MV-4-11 (cell line): ENCODE results near the gene CASP9.
"Not testable (repeated sequence)": the region's sequence is repeated elsewhere in the genome, so short reads cannot be mapped to it uniquely, and the experiment has no call there.

Experiments
- DNase-seq: peaks from one replicate; lab custom pipeline; 2025; lab: John Stamatoyannopoulos, UW

Gene CASP9

GRCh38 chr1:15500184-15501178 is 23.5 kb downstream of the CASP9 start:
- DNase-seq, result no peak

- no peak for DNase-seq
Measured at GRCh38 chr1:15493869-15494390, 30.1 kb downstream of the CASP9 start.

DNA sequence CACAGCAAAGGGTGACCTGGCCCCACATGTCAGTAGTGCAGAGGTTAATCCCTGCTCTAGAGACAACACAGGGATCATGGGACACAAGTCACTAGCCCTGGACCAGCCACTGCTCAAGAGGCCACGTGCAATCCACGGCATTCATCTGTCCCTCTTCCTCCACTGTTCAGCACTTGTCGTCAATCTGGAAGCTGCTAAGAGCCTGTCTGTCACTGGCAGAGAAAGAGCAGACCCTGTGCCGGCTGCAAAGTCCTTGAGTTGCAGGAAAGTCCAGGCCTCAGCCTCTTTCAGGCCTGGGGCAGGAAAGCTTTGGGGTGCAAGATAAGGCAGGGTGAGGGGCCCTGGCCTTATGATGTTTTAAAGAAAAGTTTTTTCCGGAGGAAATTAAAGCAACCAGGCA is 31.4 kb downstream of the CASP9 start:
- DNase-seq, result no peak

DNA sequence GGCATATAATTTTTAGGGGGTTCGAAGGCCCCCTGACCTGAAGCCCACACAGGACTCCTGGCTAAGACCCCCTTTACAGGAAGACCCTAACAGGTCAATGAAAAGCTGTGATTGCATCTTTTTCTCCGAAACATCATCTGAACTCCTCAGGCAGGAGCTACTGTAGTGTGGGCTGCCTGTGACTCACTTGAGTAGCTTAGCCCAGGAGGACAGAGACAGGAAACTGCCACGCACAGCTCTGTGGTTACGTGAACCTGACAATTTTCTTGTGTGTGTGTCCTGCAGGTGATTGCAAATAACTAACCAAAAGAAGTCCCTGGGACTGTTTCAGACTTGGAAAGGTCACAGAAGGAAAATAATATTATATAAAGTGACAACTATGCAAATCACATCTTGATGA is 33.0 kb downstream of the CASP9 start:
- DNase-seq, result not testable (repeated sequence)

DNA sequence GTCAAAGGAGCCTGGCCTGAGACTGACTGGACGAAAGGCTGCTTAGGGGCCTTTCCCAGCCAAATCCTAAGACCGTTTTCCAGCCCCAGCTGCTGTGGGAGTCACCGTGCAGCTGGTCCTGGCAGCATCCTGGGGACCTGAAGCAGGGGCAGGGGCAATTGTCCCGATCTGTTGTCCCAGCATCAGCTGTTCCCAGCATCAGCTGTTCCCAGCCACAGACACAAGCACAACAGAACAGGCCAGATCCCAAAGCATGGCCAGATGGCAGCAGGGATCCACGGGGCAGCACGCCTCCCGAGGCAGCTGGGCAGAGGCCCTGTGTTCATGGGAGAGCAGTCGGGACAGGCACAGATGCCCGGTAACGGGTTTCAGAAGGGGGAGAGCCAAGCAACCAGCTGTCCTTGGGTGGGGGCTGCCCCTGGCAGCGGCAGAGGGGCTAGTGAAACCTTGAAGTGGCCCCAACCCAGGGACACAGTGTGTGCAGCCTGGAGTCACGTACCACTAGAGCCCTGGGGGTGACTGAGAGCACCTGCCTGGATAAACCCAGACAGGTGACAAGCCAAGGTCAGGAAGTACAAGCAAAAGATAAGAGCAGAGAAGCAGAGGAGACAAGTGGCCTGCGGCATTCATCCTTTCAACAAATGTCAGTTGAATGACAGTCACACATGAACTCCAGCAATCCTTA is 34.8 kb downstream of the CASP9 start:
- DNase-seq, result no peak

DNA sequence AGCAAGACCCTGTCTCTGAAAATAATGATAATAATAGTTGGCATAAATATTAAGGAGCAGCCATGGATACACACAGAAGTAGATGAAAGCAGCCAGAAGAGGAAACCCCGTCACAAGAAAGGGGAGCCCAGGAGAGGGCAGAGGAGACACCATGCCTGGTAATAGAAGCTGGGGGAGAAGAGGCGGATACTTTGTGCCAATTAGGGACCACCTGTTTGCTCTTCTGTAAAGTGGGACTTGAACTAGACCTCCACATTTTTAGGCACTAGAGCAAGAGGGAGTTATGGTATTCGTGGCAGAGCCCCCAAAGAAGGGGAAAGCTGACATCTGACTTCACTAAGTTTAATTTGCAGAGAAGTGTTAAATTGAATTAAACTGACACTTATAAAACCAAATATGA is 35.6 kb downstream of the CASP9 start:
- no peak for DNase-seq

DNA sequence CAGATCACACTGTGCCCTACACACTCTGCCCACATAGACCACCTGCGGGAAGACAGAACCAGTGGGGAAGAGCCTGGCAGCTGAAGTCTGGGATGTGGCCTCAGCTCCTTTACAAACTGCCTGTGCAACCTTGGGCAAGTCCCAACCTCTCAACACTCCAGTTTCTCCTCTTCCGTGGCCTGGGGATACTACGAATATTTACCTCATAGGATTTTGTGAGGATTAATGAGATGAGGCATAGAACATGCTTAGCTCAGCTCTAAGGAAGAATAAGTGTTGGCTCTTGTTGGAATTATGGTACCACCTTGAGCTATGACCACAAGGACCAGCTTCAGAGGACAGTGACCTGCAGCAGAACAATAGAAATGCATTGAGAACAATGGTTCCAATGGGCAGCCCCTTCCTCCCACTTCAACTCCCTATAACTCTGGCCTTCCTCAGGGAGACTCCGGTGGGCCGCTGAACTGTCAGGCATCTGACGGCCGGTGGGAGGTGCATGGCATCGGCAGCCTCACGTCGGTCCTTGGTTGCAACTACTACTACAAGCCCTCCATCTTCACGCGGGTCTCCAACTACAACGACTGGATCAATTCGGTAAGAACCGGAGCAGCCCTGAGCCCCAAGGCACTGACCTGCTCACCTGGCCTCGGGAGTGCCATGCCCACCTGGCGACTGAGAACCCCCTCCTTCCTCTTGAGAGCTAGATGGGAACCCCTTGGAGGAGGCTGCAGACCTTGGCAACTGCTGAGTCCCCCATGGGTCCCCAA is 37.0 kb downstream of the CASP9 start:
- DNase-seq, result not testable (repeated sequence)

DNA sequence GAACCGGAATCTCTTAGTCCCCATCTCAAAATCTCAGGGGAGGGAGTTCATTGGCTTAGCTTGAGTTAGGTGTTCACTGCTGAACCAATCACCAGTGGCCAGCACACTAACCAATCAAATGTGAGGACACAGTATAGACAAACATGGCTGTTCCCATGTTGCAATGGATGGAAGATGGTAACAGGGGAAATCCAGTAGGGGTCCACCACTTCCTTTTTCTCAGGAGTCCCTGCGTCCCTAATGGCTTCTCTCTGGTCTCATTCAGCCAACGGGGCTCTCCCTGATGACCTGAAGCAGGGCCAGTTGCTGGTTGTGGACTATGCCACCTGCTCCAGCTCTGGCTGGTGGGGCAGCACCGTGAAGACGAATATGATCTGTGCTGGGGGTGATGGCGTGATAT is 38.4 kb downstream of the CASP9 start:
- no peak for DNase-seq

GRCh38 chr1:15484443-15484842 is 39.6 kb downstream of the CASP9 start:
- not testable (repeated sequence) for DNase-seq

GRCh38 chr1:15483971-15484370 is 40.0 kb downstream of the CASP9 start:
- DNase-seq, result no peak

- not testable (repeated sequence) for DNase-seq
Measured at GRCh38 chr1:15482983-15483543, 41.0 kb downstream of the CASP9 start.

- DNase-seq, result not testable (repeated sequence)
Measured at GRCh38 chr1:15482455-15482854, 41.6 kb downstream of the CASP9 start.

GRCh38 chr1:15479654-15480347 is 44.2 kb downstream of the CASP9 start:
- DNase-seq, result no peak

DNA sequence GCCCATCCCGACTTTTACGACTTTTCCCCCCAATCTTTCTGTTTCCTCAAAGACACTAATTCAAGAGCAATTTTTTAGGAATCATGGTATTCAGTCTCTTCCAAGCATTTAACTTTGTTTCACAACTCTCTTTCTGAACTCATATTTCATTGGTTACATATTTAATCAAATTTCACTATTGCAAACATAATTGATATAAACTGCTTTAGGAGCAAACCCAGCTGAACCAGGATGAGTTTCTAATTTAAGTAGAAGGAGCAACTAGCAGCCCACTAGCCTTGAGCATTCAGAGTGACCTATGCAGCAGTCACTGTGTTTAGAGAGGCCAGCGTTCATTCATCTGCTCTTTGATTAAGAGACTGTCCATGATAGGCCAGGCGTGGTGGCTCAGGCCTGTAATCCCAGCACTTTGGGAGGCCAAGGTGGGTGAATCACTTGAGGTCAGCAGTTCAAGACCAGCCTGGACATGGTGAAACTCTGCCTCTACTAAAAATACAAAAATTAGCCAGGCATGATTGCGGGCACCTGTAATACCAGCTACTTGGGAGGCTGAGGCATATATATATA is 46.3 kb downstream of the CASP9 start:
- DNase-seq, result no peak

DNA sequence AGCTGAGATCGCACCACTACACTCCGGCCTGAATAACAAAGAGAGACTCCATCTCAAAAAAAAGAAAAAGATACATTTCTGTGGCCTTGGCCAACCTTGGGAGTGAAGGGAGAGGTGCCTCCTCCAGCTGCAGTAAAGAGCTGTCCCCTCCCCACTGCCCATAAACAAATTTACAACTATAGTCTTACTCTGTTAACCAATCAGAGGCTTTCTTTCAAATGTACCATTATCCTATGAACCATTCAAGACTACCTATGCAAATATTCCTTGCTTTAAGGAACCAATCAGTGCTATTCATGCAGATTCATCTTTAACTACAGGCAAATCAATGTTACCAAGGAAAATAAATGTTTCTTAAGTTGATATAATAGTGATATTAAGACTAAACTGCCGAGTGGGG is 47.1 kb downstream of the CASP9 start:
- no peak for DNase-seq

DNA sequence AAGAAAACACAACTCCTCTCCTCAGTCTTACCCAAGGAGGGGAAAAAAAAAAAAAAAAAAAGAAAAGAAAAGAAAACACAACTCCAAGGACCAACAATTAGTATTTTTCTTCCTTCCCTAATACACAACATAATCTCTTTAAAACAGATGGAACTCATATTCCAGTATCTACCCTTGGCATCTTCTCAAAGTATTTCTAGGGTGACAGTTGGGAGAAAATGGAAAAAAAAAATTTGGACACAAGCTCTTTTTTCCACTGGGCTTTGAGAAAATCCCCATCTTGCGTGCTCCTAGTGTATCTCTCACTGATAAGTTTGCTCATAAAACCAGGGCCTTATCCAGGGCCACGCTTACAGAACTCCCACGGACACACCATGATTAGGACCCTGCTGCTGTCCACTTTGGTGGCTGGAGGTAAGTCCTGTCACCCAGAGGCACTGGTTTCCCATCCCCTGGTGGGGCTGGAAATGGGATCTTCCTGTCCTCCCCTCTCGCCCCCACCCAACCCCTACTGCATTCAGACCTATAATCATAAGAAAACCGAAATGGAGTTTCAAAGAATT is 48.2 kb downstream of the CASP9 start, which contains the start of gene CELA2B:
CELA2B (plus strand) TSS at position 353 of the 563 bp plus-strand sequence; CDS start at position 375, 22 bp downstream.
- DNase-seq, result no peak

GRCh38 chr1:15472587-15472986 is 51.4 kb downstream of the CASP9 start:
- no peak for DNase-seq

DNA sequence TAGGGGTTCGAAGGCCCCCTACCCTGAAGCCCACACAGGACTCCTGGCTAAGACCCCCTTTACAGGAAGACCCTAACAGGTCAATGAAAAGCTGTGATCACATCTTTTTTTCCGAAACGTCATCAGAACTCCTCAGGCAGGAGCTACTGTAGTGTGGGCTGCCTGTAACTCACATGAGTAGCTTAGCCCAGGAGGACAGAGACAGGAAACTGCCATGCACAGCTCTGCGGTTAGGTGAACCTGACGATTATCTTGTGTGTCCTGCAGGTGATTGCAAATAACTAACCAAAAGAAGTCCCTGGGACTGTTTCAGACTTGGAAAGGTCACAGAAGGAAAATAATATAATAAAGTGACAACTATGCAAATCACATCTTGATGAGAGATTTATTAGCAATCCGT is 52.3 kb downstream of the CASP9 start:
- DNase-seq, result not testable (repeated sequence)

DNA sequence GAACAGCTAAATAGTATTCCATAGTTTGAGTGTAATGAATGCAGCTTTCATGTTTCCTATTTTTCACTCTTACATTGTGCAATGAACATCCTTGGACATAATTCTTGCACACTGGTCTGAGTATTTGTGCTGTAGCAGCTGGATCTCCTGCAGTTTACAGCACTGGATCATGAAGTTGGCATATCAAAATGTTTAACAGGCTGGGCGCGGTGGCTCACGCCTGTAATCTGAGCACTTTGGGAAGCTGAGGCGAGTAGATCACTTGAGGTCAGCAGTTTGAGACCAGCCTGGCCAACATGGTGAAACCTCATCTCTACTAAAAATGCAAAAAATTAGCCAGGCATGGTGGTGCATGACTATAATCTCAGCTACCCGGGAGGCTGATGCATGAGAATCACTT is 52.9 kb downstream of the CASP9 start:
- DNase-seq, result not testable (repeated sequence)

GRCh38 chr1:15469821-15470448 is 54.1 kb downstream of the CASP9 start:
- not testable (repeated sequence) for DNase-seq
